ENCODE data around the gene RWDD3. TPM values are rescaled to one million over a fixed set of nuclear protein-coding genes. Genes with fewer than 3 reads are reported as not detected.

RWDD3 gene
- total and polyA plus RNA-seq, 2 donors (not counting 3 experiments of a cell fraction or from before 2014, with no cell fraction given) = 9.3 to 12.1 TPM

GRCh38 chr1:95287081-95287480 lies 53.1 kb downstream of the RWDD3 start:
- Histone ChIP-seq H3K27me3 (ENCODE audit: control insufficient read depth in 2 of 2, insufficient read depth in 2 of 2, low read length in 2 of 2) (peaks cover 0 to 2% of the 10 kb centered on the region in 2 experiments), H3K79me2 (ENCODE audit: control insufficient read depth, insufficient read depth, low read length) (no peaks in the 10 kb centered on the region), H3K36me3 (ENCODE audit: control insufficient read depth in 2 of 2, extremely low read depth in 1 of 2, insufficient read depth in 2 of 2, low read length in 2 of 2) (no peaks in the 10 kb centered on the region), H3K27ac (ENCODE audit: insufficient read depth, low read depth, low read length) (no peak overlapping the region), H3K9me1 (replicated peaks; ENCODE audit: control insufficient read depth, extremely low read depth, insufficient read depth, low read length) (no peaks in the 10 kb centered on the region), H3K4me1 (ENCODE audit: control insufficient read depth, extremely low read depth, insufficient read depth, low read length) (no peaks in the 10 kb centered on the region), H4K20me1 (replicated peaks; ENCODE audit: control insufficient read depth, extremely low read depth, insufficient read depth, low read length) (no peaks in the 10 kb centered on the region), H3K4me3 (replicated peaks in 1 of 3; ENCODE audit: insufficient read depth in 1 of 3, low read depth in 1 of 3, low read length in 3 of 3) (no peak overlapping the region), H3K9me3 (replicated peaks; ENCODE audit: control insufficient read depth, insufficient read depth, low read length) (no peaks in the 10 kb centered on the region), H3K4me2 (ENCODE audit: insufficient read depth, low read length) (no peak overlapping the region), H2AFZ (ENCODE audit: low read depth, low read length) (no peak overlapping the region), H3K9ac (replicated peaks; ENCODE audit: extremely low read depth, insufficient read depth, low read length) (no peak overlapping the region)
- ChIA-PET POLR2A (no interaction called here), CTCF (interaction anchor here (1.0 kb wide), 1 partner anchor 20 kb away, joined by 3 read pairs; no protein-coding TSS in a partner anchor)
- DNase-seq (ENCODE audit: low read depth, low spot score) (no peak), FAIRE-seq (no peak)
- no TSS peak for BruUV-seq (replicated peaks)
- dilution Hi-C loops (cut with MboI; ENCODE audit: extremely low pct_ligation_motif_present, low sequenced_read_pairs) = no loop called here
- TF ChIP-seq MYC (IDR thresholded peaks at IDR 0.05; ENCODE audit: low read depth, low read length) = no peak
- TF ChIP-seq, protein P1, sequence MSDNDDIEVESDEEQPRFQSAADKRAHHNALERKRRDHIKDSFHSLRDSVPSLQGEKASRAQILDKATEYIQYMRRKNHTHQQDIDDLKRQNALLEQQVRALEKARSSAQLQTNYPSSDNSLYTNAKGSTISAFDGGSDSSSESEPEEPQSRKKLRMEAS (IDR thresholded peaks at IDR 0.05; ENCODE audit: insufficient read depth, insufficient read length) = no peak
- no peak for TF ChIP-seq CTCF (IDR thresholded peaks at IDR 0.05; ENCODE audit: extremely low read depth in 1 of 2, insufficient read depth in 1 of 2, low read depth in 1 of 2, low read length in 2 of 2)
- TF ChIP-seq JUN (IDR thresholded peaks at IDR 0.05; ENCODE audit: borderline replicate concordance, insufficient read depth, insufficient read length, low read depth) = no peak
- no peak for TF ChIP-seq EZH2 (IDR thresholded peaks at IDR 0.05; ENCODE audit: borderline replicate concordance, low read depth, low read length, severe bottlenecking)
- TF ChIP-seq POLR2A (IDR thresholded peaks at IDR 0.05; ENCODE audit: low read depth, low read length) = no peak
- no peak for TF ChIP-seq GATA2 (IDR thresholded peaks at IDR 0.05; ENCODE audit: insufficient read depth, insufficient read length, low read depth, low read length)
- no peak for TF ChIP-seq POLR2AphosphoS5 (IDR thresholded peaks at IDR 0.05; ENCODE audit: insufficient read depth, low read depth, low read length)
- TF ChIP-seq FOS (IDR thresholded peaks at IDR 0.05; ENCODE audit: borderline replicate concordance, insufficient read depth, low read length) = no peak
- intact Hi-C loops (cut with micrococcal nuclease) = no loop called here
